ENCODE results near the gene MAJIN.

Gene MAJIN

GRCh38 chr11:64892411-64892831 is 79.5 kb downstream of the MAJIN start:
- DNase-seq (ENCODE audit: low read depth in 2 of 2): no peak

GRCh38 chr11:64891880-64892279 is 80.0 kb downstream of the MAJIN start:
- DNase-seq (ENCODE audit: low read depth in 2 of 2): no peak

- DNase-seq (ENCODE audit: low read depth in 2 of 2): no peak
Observed at GRCh38 chr11:64891215-64891848, 80.6 kb downstream of the MAJIN start.

- no peak for DNase-seq (ENCODE audit: low read depth in 2 of 2)
Observed at GRCh38 chr11:64890522-64890939, 81.4 kb downstream of the MAJIN start.

GRCh38 chr11:64888729-64889511 is 83.0 kb downstream of the MAJIN start:
- no peak for DNase-seq (ENCODE audit: low read depth in 2 of 2)

- DNase-seq (ENCODE audit: low read depth in 2 of 2): no peak
Observed at GRCh38 chr11:64888406-64888728, 83.5 kb downstream of the MAJIN start.

Measured in stimulated activated CD8-positive, alpha-beta memory T cell treated with anti-CD3 and anti-CD28 coated beads, Interleukin-7, amount 100 ng/mL, for 1 hour (primary cell).